Vagina (tissue), 2 donors: ENCODE data around the gene ATM.

Experiments used
- CTCF ChIP-seq, 3 experiments: fragments of 450-650 bp in 2 of 3; fragments of 200-600 bp in 1 of 3; sonication (generic) in 1 of 3; IDR thresholded peaks; one replicate each; pipeline ENCODE4 v1.5.1; 2017 to 2019; ENCODE audit warnings: antibody characterized with exemption in 3 of 3, mild to moderate bottlenecking in 2 of 3, moderate library complexity in 2 of 3
- POLR2A ChIP-seq, 2 donors: fragments of 450-650 bp; IDR thresholded peaks; one replicate each; pipeline ENCODE4 v1.6.1; 2017; ENCODE audit warnings: antibody characterized with exemption in 2 of 2, mild to moderate bottlenecking in 2 of 2, moderate library complexity in 2 of 2

DNA sequence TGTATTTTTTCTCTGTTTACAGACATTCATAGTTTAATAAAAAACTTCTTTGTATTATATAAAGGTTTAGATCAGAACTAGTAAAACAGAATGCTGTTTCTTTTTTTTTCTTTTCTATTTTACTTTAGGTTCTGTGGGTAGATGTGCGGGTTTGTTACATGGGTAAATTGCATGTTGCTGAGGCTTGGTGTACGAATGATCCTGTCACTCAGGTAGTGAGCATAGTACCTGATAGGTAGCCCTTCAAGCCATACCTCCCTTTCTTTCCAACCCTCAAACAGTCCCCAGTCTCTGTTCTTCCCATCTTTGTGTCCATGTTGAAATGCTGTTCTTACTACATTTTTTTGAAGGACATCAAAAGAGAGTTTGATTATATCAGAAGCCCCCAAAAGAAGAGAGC lies 3.2 kb downstream of the ATM start:
- no peak for TF ChIP-seq CTCF (IDR thresholded peaks at IDR 0.05)
- TF ChIP-seq POLR2A (IDR thresholded peaks at IDR 0.05) = no peak
